ENCODE results near the gene TBCD.

Gene TBCD

GRCh38 chr17:82814834-82815233 is 63.0 kb downstream of the TBCD start:
- no peak for TF ChIP-seq CTCF (IDR thresholded peaks at IDR 0.05; ENCODE audit: extremely low read depth, insufficient read depth, missing control alignments)

GRCh38 chr17:82815354-82815753 is 63.5 kb downstream of the TBCD start:
- no peak for DNase-seq (ENCODE audit: low spot score)
- in situ Hi-C loops (cut with MboI; ENCODE audit: low pct_unique_long_range_greater_than_20kb, low sequenced_read_pairs, unreplicated experiment), result no loop called here
- no peak for TF ChIP-seq CTCF (IDR thresholded peaks at IDR 0.05; ENCODE audit: extremely low read depth, insufficient read depth, missing control alignments)

More at GRCh38 chr17:82814834-82815233, 63.0 kb downstream of the TBCD start:
- in situ Hi-C loops (cut with MboI; ENCODE audit: low pct_unique_long_range_greater_than_20kb, low sequenced_read_pairs, unreplicated experiment), result no loop called here
- no peak for DNase-seq (ENCODE audit: low spot score)

GRCh38 chr17:82815790-82816305 is 64.0 kb downstream of the TBCD start:
- TF ChIP-seq CTCF (IDR thresholded peaks at IDR 0.05; ENCODE audit: extremely low read depth, insufficient read depth, missing control alignments), result no peak
- in situ Hi-C loops (cut with MboI; ENCODE audit: low pct_unique_long_range_greater_than_20kb, low sequenced_read_pairs, unreplicated experiment), result no loop called here
- DNase-seq (ENCODE audit: low spot score), result no peak

- TF ChIP-seq CTCF (IDR thresholded peaks at IDR 0.05; ENCODE audit: extremely low read depth, insufficient read depth, missing control alignments), result no peak
- no peak for DNase-seq (ENCODE audit: low spot score)
- in situ Hi-C loops (cut with MboI; ENCODE audit: low pct_unique_long_range_greater_than_20kb, low sequenced_read_pairs, unreplicated experiment), result no loop called here
Measured at GRCh38 chr17:82816358-82816757, 64.5 kb downstream of the TBCD start.

GRCh38 chr17:82817947-82818346 is 66.1 kb downstream of the TBCD start:
- in situ Hi-C loops (cut with MboI; ENCODE audit: low pct_unique_long_range_greater_than_20kb, low sequenced_read_pairs, unreplicated experiment), result no loop called here
- no peak for TF ChIP-seq CTCF (IDR thresholded peaks at IDR 0.05; ENCODE audit: extremely low read depth, insufficient read depth, missing control alignments)
- DNase-seq (ENCODE audit: low spot score), result no peak

- in situ Hi-C loops (cut with MboI; ENCODE audit: low pct_unique_long_range_greater_than_20kb, low sequenced_read_pairs, unreplicated experiment), result no loop called here
- DNase-seq (ENCODE audit: low spot score), result no peak
- TF ChIP-seq CTCF (IDR thresholded peaks at IDR 0.05; ENCODE audit: extremely low read depth, insufficient read depth, missing control alignments), result no peak
Measured at GRCh38 chr17:82820278-82821251, 68.7 kb downstream of the TBCD start.

All from GM13977 (cell line).